ENCODE data around the gene THOC7.

Gene THOC7

GRCh38 chr3:63842127-63842526 is 21.5 kb downstream of the THOC7 start:
- no peak overlapping the region for H3K4me3 ChIP-seq (ENCODE audit: low read length)
- TF ChIP-seq ZNF274 (IDR thresholded peaks at IDR 0.05; ENCODE audit: low read depth, low read length), result no peak

GRCh38 chr3:63841704-63842103 is 21.9 kb downstream of the THOC7 start:
- TF ChIP-seq ZNF274 (IDR thresholded peaks at IDR 0.05; ENCODE audit: low read depth, low read length), result no peak
- H3K4me3 ChIP-seq (ENCODE audit: low read length), result no peak overlapping the region

GRCh38 chr3:63832395-63832794 is 31.2 kb downstream of the THOC7 start:
- H3K4me3 ChIP-seq (ENCODE audit: low read length), result no peak overlapping the region
- no peak for TF ChIP-seq ZNF274 (IDR thresholded peaks at IDR 0.05; ENCODE audit: low read depth, low read length)

GRCh38 chr3:63830526-63830925 is 33.1 kb downstream of the THOC7 start:
- no peak overlapping the region for H3K4me3 ChIP-seq (ENCODE audit: low read length)
- TF ChIP-seq ZNF274 (IDR thresholded peaks at IDR 0.05; ENCODE audit: low read depth, low read length), result no peak

GRCh38 chr3:63824309-63824708 is 39.3 kb downstream of the THOC7 start:
- H3K4me3 ChIP-seq (ENCODE audit: low read length), result no peak overlapping the region
- TF ChIP-seq ZNF274 (IDR thresholded peaks at IDR 0.05; ENCODE audit: low read depth, low read length), result no peak

- no peak for TF ChIP-seq ZNF274 (IDR thresholded peaks at IDR 0.05; ENCODE audit: low read depth, low read length)
- H3K4me3 ChIP-seq (ENCODE audit: low read length), result no peak within 1 kb of the TSS
These were observed 44.5 kb downstream of the THOC7 start, which contains the start of gene C3orf49 for GRCh38 chr3:63819151-63819398. Gene C3orf49 (plus strand): TSS chr3:63819299. CDS start chr3:63819472, 173 bp downstream.

GRCh38 chr3:63818282-63819150 is 45.1 kb downstream of the THOC7 start:
- TF ChIP-seq ZNF274 (IDR thresholded peaks at IDR 0.05; ENCODE audit: low read depth, low read length), result no peak
- H3K4me3 ChIP-seq (ENCODE audit: low read length), result no peak overlapping the region

GRCh38 chr3:63817225-63817624 is 46.4 kb downstream of the THOC7 start:
- no peak for TF ChIP-seq ZNF274 (IDR thresholded peaks at IDR 0.05; ENCODE audit: low read depth, low read length)
- no peak overlapping the region for H3K4me3 ChIP-seq (ENCODE audit: low read length)

- TF ChIP-seq ZNF274 (IDR thresholded peaks at IDR 0.05; ENCODE audit: low read depth, low read length), result no peak
- H3K4me3 ChIP-seq (ENCODE audit: low read length), result no peak overlapping the region
These were observed 49.4 kb downstream of the THOC7 start for GRCh38 chr3:63814237-63814636.

GRCh38 chr3:63809607-63810006 is 54.0 kb downstream of the THOC7 start:
- TF ChIP-seq ZNF274 (IDR thresholded peaks at IDR 0.05; ENCODE audit: low read depth, low read length), result no peak
- no peak overlapping the region for H3K4me3 ChIP-seq (ENCODE audit: low read length)

GRCh38 chr3:63808633-63809032 is 55.0 kb downstream of the THOC7 start:
- no peak overlapping the region for H3K4me3 ChIP-seq (ENCODE audit: low read length)
- TF ChIP-seq ZNF274 (IDR thresholded peaks at IDR 0.05; ENCODE audit: low read depth, low read length), result no peak

- no peak for TF ChIP-seq ZNF274 (IDR thresholded peaks at IDR 0.05; ENCODE audit: low read depth, low read length)
- H3K4me3 ChIP-seq (ENCODE audit: low read length), result no peak overlapping the region
These were observed 55.5 kb downstream of the THOC7 start for GRCh38 chr3:63807961-63808565.

GRCh38 chr3:63803911-63804310 is 59.7 kb downstream of the THOC7 start:
- no peak for TF ChIP-seq ZNF274 (IDR thresholded peaks at IDR 0.05; ENCODE audit: low read depth, low read length)

GRCh38 chr3:63800097-63800496 is 63.5 kb downstream of the THOC7 start:
- TF ChIP-seq ZNF274 (IDR thresholded peaks at IDR 0.05; ENCODE audit: low read depth, low read length), result no peak
- H3K4me3 ChIP-seq (ENCODE audit: low read length), result no peak overlapping the region

More at GRCh38 chr3:63803911-63804310, 59.7 kb downstream of the THOC7 start:
- H3K4me3 ChIP-seq (ENCODE audit: low read length), result no peak overlapping the region

- TF ChIP-seq ZNF274 (IDR thresholded peaks at IDR 0.05; ENCODE audit: low read depth, low read length), result no peak
- no peak overlapping the region for H3K4me3 ChIP-seq (ENCODE audit: low read length)
These were observed 64.7 kb downstream of the THOC7 start for GRCh38 chr3:63798949-63799348.

Measured in GM08714 (cell line).